ENCODE measurements around the gene PPFIBP2. TPM values are rescaled to one million over a fixed set of nuclear protein-coding genes. Genes with fewer than 3 reads are reported as not detected.

Gene PPFIBP2
- total and polyA plus RNA-seq, 2 donors (not counting 1 experiment from before 2014, with no cell fraction given): 22.3 to 175 TPM

- ATAC-seq (ENCODE audit: low read depth) (peak; percentile 50), DNase-seq (no peak)
- peaks cover 29% of the 10 kb centered on the region for H3K4me1 Mint-ChIP-seq
- CTCF ChIA-PET: interaction anchor here (0.8 kb wide), 1 partner anchor 14 kb away, joined by 4 read pairs; no protein-coding TSS in a partner anchor
- peak within 1 kb of the TSS; percentile 93 for H3K4me3 Mint-ChIP-seq
- Histone ChIP-seq H3K4me2 (replicated peaks; ENCODE audit: low read depth, low read length, poor library complexity, severe bottlenecking) (peak within 1 kb of the TSS; percentile 88), H3K79me2 (ENCODE audit: control insufficient read depth, insufficient read depth, low read length) (no peaks in the 10 kb centered on the region), H3K4me3 (ENCODE audit: control extremely low read depth in 1 of 5, extremely low read depth in 1 of 5, insufficient read depth in 1 of 5, low read depth in 2 of 5, low read length in 4 of 5) (peak within 1 kb of the TSS in 4 of 5 experiments; percentile 35 to 61 (median 54)), H3K27ac (ENCODE audit: low read length in 2 of 2) (no peak within 1 kb of the TSS), H3K36me3 (replicated peaks in 1 of 2; ENCODE audit: control extremely low read depth in 1 of 2, control insufficient read depth in 1 of 2, extremely low read depth in 1 of 2, insufficient read depth in 2 of 2, low read length in 1 of 2) (no peaks in the 10 kb centered on the region), H3K9ac (ENCODE audit: low read length) (peak within 1 kb of the TSS; percentile 71), H3K9me3 (ENCODE audit: control extremely low read depth in 1 of 3, control insufficient read depth in 2 of 3, insufficient read depth in 1 of 3, low read length in 2 of 3) (peaks cover 0 to 5% (median 3%) of the 10 kb centered on the region in 3 donors), H4K20me1 (ENCODE audit: control insufficient read depth, insufficient read depth, low read length, poor library complexity, severe bottlenecking) (no peaks in the 10 kb centered on the region), H2AFZ (ENCODE audit: insufficient read depth, low read depth, low read length, poor library complexity, severe bottlenecking) (peak within 1 kb of the TSS; percentile 73), H3K4me1 (ENCODE audit: control insufficient read depth in 2 of 2, insufficient read depth in 2 of 2, low read length in 2 of 2) (peaks cover 18 to 22% of the 10 kb centered on the region in 2 donors), H3K27me3 (replicated peaks in 1 of 4; ENCODE audit: control extremely low read depth in 1 of 4, control insufficient read depth in 3 of 4, insufficient read depth in 4 of 4, low read length in 3 of 4) (peaks cover 0 to 36% (median 14%) of the 10 kb centered on the region in 4 experiments)
- H3K9me3 Mint-ChIP-seq (ENCODE audit: insufficient read depth): peaks cover 1% of the 10 kb centered on the region
- WGBS (ENCODE audit: insufficient coverage): 11% methylated on average over 40 of the region's 40 CpGs
- H3K27me3 Mint-ChIP-seq: peaks cover 32% of the 10 kb centered on the region
- intact Hi-C loops (cut with micrococcal nuclease): no loop called here
- peak within 1 kb of the TSS; percentile 77 for H3K27ac Mint-ChIP-seq
- TF ChIP-seq EZH2 (IDR thresholded peaks at IDR 0.05; ENCODE audit: borderline replicate concordance, insufficient read depth, low read depth, low read length, poor library complexity, severe bottlenecking): no peak
- TF ChIP-seq CTCF (IDR thresholded peaks at IDR 0.05): no peak
- POLR2A ChIA-PET: interaction anchor here (1.0 kb wide), 1 partner anchor 16 kb away, joined by 6 read pairs; no protein-coding TSS in a partner anchor
Observed at GRCh38 chr11:7672960-7673723, 159.3 kb downstream of the PPFIBP2 start, which contains the start of gene CYB5R2. TSS of gene CYB5R2 (minus strand) at chr11:7673500. CDS start at chr11:7672825, 675 bp downstream.

All from B cell (primary cell).